Endodermal cell (in vitro differentiated cells): ENCODE results near the gene CEP295NL. TPM values are rescaled to one million over a fixed set of nuclear protein-coding genes. Genes with fewer than 3 reads are reported as not detected.

ENCODE experiments used
- DNase-seq: peaks from one replicate; pipeline ENCODE4 v3.0.0-alpha.2; 2017
- H3K27ac ChIP-seq: 2 replicates; pipeline ENCODE4 v1.5.1; 2013; ENCODE audit warnings: mild to moderate bottlenecking, low read depth, low read length, moderate library complexity
- H3K27me3 ChIP-seq: 2 replicates; pipeline ENCODE4 v1.6.1; 2013; ENCODE audit warnings: mild to moderate bottlenecking, low read length, moderate library complexity; ENCODE audit not compliant: insufficient read depth, control insufficient read depth, poor library complexity, severe bottlenecking
- H3K36me3 ChIP-seq: 2 replicates; pipeline ENCODE4 v1.7.0; 2013; ENCODE audit warnings: mild to moderate bottlenecking, low read length, moderate library complexity; ENCODE audit not compliant: control insufficient read depth, insufficient read depth
- H3K4me1 ChIP-seq: one replicate; pipeline ENCODE4 v1.7.0; 2013; ENCODE audit warnings: low read length; ENCODE audit not compliant: control insufficient read depth, insufficient read depth
- H3K4me3 ChIP-seq: 2 replicates; pipeline ENCODE4 v1.5.1; 2013; ENCODE audit warnings: mild to moderate bottlenecking, low read length, moderate library complexity
- H3K9ac ChIP-seq: 2 replicates; pipeline ENCODE4 v1.6.1; 2013; ENCODE audit warnings: mild to moderate bottlenecking, low read length, moderate library complexity; ENCODE audit not compliant: poor library complexity, severe bottlenecking; ENCODE audit errors: extremely low read depth
- H3K9me3 ChIP-seq: 2 replicates; pipeline ENCODE4 v1.6.1; 2013; ENCODE audit warnings: mild to moderate bottlenecking, low read length, moderate library complexity; ENCODE audit not compliant: control insufficient read depth
- H3K27ac Mint-ChIP-seq: 2 replicates; pipeline ENCODE4 v1.8.0; 2020; ENCODE audit warnings: mixed read lengths
- H3K27me3 Mint-ChIP-seq: 2 replicates; pipeline ENCODE4 v1.8.0; 2021; ENCODE audit warnings: mild to moderate bottlenecking, mixed read lengths; ENCODE audit not compliant: insufficient read depth
- H3K36me3 Mint-ChIP-seq: 2 replicates; pipeline ENCODE4 v1.8.0; 2020; ENCODE audit warnings: low read depth, mixed read lengths
- H3K4me1 Mint-ChIP-seq: 2 replicates; pipeline ENCODE4 v1.8.0; 2020; ENCODE audit warnings: mixed read lengths
- H3K4me3 Mint-ChIP-seq: 2 replicates; pipeline ENCODE4 v1.8.0; 2020; ENCODE audit warnings: mild to moderate bottlenecking, moderate library complexity, mixed read lengths
- H3K9me3 Mint-ChIP-seq: 2 replicates; pipeline ENCODE4 v1.8.0; 2020; ENCODE audit warnings: mild to moderate bottlenecking, mixed read lengths
- WGBS, 2 experiments: methylation state at CpG; one replicate each; pipeline versions ENCODE4 v1.1.5 to v1.1.7; 2013; ENCODE audit warnings: missing lambda C conversion rate in 2 of 2, mixed read lengths in 1 of 2; ENCODE audit not compliant: insufficient coverage in 1 of 2, insufficient read length in 1 of 2; 5-methylcytosine and 5-hydroxymethylcytosine counted together
- total RNA-seq, 2 donors: library from RNA; stranded (reverse); fragmentation: NEBNext Ultra II Directional in 1 of 2; extraction: Animal tissue kit (Norgen Biotek cat#: 25700) in 1 of 2; gene quantifications; 2 replicates in 1 of 2; 3 replicates in 1 of 2; pipeline ENCODE4 v1.2.1, GENCODE V29; 2021
- TF ChIP-seq, protein P1 (sequence below): fragments of 200-600 bp; sonication (generic); conservative IDR thresholded peaks from 2 replicates; pipeline ENCODE4 v1.5.0; 2021; ENCODE audit warnings: antibody characterized with exemption, mild to moderate bottlenecking

The CEP295NL gene
- total RNA-seq, 2 donors from 2014 or later: 0.97 to 2.2 TPM

- H3K4me1 ChIP-seq: no peaks in the 10 kb centered on the region
- no peak overlapping the region for H3K9ac ChIP-seq
- no peaks in the 10 kb centered on the region for H3K4me1 Mint-ChIP-seq
- H3K27me3 Mint-ChIP-seq: no peaks in the 10 kb centered on the region
- peak overlapping the region; percentile 32 for H3K27ac ChIP-seq
- no peak overlapping the region for H3K4me3 ChIP-seq
- no peaks in the 10 kb centered on the region for H3K36me3 Mint-ChIP-seq
- H3K27ac Mint-ChIP-seq: no peak overlapping the region
- no peaks in the 10 kb centered on the region for H3K27me3 ChIP-seq
- no peaks in the 10 kb centered on the region for H3K9me3 Mint-ChIP-seq
- TF ChIP-seq, protein P1, sequence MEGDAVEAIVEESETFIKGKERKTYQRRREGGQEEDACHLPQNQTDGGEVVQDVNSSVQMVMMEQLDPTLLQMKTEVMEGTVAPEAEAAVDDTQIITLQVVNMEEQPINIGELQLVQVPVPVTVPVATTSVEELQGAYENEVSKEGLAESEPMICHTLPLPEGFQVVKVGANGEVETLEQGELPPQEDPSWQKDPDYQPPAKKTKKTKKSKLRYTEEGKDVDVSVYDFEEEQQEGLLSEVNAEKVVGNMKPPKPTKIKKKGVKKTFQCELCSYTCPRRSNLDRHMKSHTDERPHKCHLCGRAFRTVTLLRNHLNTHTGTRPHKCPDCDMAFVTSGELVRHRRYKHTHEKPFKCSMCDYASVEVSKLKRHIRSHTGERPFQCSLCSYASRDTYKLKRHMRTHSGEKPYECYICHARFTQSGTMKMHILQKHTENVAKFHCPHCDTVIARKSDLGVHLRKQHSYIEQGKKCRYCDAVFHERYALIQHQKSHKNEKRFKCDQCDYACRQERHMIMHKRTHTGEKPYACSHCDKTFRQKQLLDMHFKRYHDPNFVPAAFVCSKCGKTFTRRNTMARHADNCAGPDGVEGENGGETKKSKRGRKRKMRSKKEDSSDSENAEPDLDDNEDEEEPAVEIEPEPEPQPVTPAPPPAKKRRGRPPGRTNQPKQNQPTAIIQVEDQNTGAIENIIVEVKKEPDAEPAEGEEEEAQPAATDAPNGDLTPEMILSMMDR: no peak
- no peaks in the 10 kb centered on the region for H3K36me3 ChIP-seq
- no peaks in the 10 kb centered on the region for H3K9me3 ChIP-seq
- WGBS, 2 experiments: 84 to 89% methylated on average over 5 of the region's 5 CpGs
- DNase-seq: no peak
- H3K4me3 Mint-ChIP-seq: no peak overlapping the region
Measured at GRCh38 chr17:78892520-78892919, 10.5 kb downstream of the CEP295NL start.

DNA sequence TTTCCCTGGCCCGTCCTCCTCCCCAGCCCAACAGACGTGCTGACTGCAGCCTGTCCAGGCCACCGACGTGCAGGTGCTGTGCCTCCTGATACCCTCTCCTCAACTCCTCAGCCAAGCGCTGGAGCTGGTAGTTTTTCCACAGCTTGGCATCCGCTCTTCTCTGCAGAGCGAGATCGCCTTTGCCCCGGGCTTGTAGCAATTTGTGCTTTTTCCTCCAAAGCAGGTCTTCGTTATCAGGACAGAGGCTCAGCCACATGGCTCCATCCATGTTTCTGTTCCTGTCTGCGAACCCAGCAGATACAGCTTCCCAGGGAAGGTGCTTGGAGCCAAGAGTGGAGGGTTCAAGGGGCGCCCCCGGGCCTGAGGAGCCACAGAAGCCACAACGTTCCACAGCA lies 10.9 kb downstream of the CEP295NL start:
- H3K4me3 ChIP-seq: no peak overlapping the region
- Mint-ChIP-seq H3K9me3 (no peaks in the 10 kb centered on the region), H3K27ac (peak overlapping the region; percentile 38), H3K4me3 (no peak overlapping the region), H3K27me3 (no peaks in the 10 kb centered on the region), H3K4me1 (no peaks in the 10 kb centered on the region), H3K36me3 (no peaks in the 10 kb centered on the region)
- no peaks in the 10 kb centered on the region for H3K36me3 ChIP-seq
- DNase-seq: no peak
- TF ChIP-seq, protein P1: no peak
- H3K27ac ChIP-seq: peak overlapping the region; percentile 32
- H3K4me1 ChIP-seq: no peaks in the 10 kb centered on the region
- no peaks in the 10 kb centered on the region for H3K9me3 ChIP-seq
- WGBS, 2 experiments: 93 to 94% methylated on average over 14 of the region's 14 CpGs
- H3K9ac ChIP-seq: no peak overlapping the region
- no peaks in the 10 kb centered on the region for H3K27me3 ChIP-seq

GRCh38 chr17:78891406-78892061 lies 11.5 kb downstream of the CEP295NL start:
- WGBS, 2 experiments: 91 to 94% methylated on average over 13 to 21 of the region's 21 CpGs
- no peak overlapping the region for H3K27ac ChIP-seq
- H3K9me3 Mint-ChIP-seq: no peaks in the 10 kb centered on the region
- H3K27ac Mint-ChIP-seq: peak overlapping the region; percentile 38
- no peaks in the 10 kb centered on the region for H3K4me1 Mint-ChIP-seq
- no peaks in the 10 kb centered on the region for H3K36me3 ChIP-seq
- DNase-seq: no peak
- H3K4me3 Mint-ChIP-seq: no peak overlapping the region
- no peak overlapping the region for H3K4me3 ChIP-seq
- no peak overlapping the region for H3K9ac ChIP-seq
- no peaks in the 10 kb centered on the region for H3K27me3 ChIP-seq
- no peaks in the 10 kb centered on the region for H3K27me3 Mint-ChIP-seq
- no peaks in the 10 kb centered on the region for H3K36me3 Mint-ChIP-seq
- no peaks in the 10 kb centered on the region for H3K9me3 ChIP-seq
- TF ChIP-seq, protein P1: no peak
- H3K4me1 ChIP-seq: no peaks in the 10 kb centered on the region
